ENCODE measurements around the gene SCD5. TPM values are rescaled to one million over a fixed set of nuclear protein-coding genes. Genes with fewer than 3 reads are reported as not detected.

Gene SCD5
- total RNA-seq, 2 experiments from 2014 or later, result 0.47 to 0.76 TPM

- Histone ChIP-seq H3K27ac (ENCODE audit: low read depth, low read length, poor library complexity, severe bottlenecking) (no peak overlapping the region), H3K79me2 (ENCODE audit: insufficient read depth, low read depth, low read length) (no peaks in the 10 kb centered on the region), H2AFZ (ENCODE audit: low read length) (no peak overlapping the region), H3K4me3 (ENCODE audit: low read depth, low read length, poor library complexity, severe bottlenecking) (no peak overlapping the region), H3K9me3 (ENCODE audit: low read length) (no peaks in the 10 kb centered on the region), H3K9me2 (ENCODE audit: insufficient read depth, low read length) (no peaks in the 10 kb centered on the region), H3K4me1 (ENCODE audit: insufficient read depth, low read length, poor library complexity, severe bottlenecking) (no peaks in the 10 kb centered on the region), H3K4me2 (ENCODE audit: low read length) (no peak overlapping the region), H4K20me1 (ENCODE audit: insufficient read depth, low read length) (no peaks in the 10 kb centered on the region), H3K36me3 (ENCODE audit: insufficient read depth, low read length) (no peaks in the 10 kb centered on the region)
- ChIA-PET POLR2A (no interaction called here), CTCF (ENCODE audit: unreplicated experiment) (no interaction called here)
- TF ChIP-seq CTCF (conservative IDR thresholded peaks at IDR 0.05; ENCODE audit: low read length) (no peak), EZH2phosphoT487 (IDR thresholded peaks at IDR 0.05; ENCODE audit: borderline replicate concordance, low read depth, low read length) (no peak)
- intact Hi-C loops (cut with micrococcal nuclease; ENCODE audit: unreplicated experiment), result no loop called here
- DNase-seq (ENCODE audit: low spot score), result no peak
- no TSS peak for BruUV-seq (replicated peaks)
These were observed 11.3 kb downstream of the SCD5 start for GRCh38 chr4:82787342-82787741.

- intact Hi-C loops (cut with micrococcal nuclease; ENCODE audit: unreplicated experiment), result no loop called here
- H3K4me2 ChIP-seq (ENCODE audit: low read length), result no peak overlapping the region
- BruUV-seq (replicated peaks), result no TSS peak
- H3K4me3 ChIP-seq (ENCODE audit: low read depth, low read length, poor library complexity, severe bottlenecking), result no peak overlapping the region
- ChIA-PET POLR2A (interaction anchor here (2.0 kb wide), 1 partner anchor 8 kb away, joined by 4 read pairs; no protein-coding TSS in a partner anchor), CTCF (ENCODE audit: unreplicated experiment) (no interaction called here)
- H4K20me1 ChIP-seq (ENCODE audit: insufficient read depth, low read length), result no peaks in the 10 kb centered on the region
- H3K9me2 ChIP-seq (ENCODE audit: insufficient read depth, low read length), result no peaks in the 10 kb centered on the region
- H3K36me3 ChIP-seq (ENCODE audit: insufficient read depth, low read length), result no peaks in the 10 kb centered on the region
- H2AFZ ChIP-seq (ENCODE audit: low read length), result no peak overlapping the region
- no peak for TF ChIP-seq EZH2phosphoT487 (IDR thresholded peaks at IDR 0.05; ENCODE audit: borderline replicate concordance, low read depth, low read length)
- TF ChIP-seq CTCF (conservative IDR thresholded peaks at IDR 0.05; ENCODE audit: low read length), result no peak
- H3K27ac ChIP-seq (ENCODE audit: low read depth, low read length, poor library complexity, severe bottlenecking), result no peak overlapping the region
- no peaks in the 10 kb centered on the region for H3K9me3 ChIP-seq (ENCODE audit: low read length)
- H3K4me1 ChIP-seq (ENCODE audit: insufficient read depth, low read length, poor library complexity, severe bottlenecking), result no peaks in the 10 kb centered on the region
- H3K79me2 ChIP-seq (ENCODE audit: insufficient read depth, low read depth, low read length), result no peaks in the 10 kb centered on the region
- DNase-seq (ENCODE audit: low spot score), result no peak
These were observed 11.8 kb downstream of the SCD5 start for GRCh38 chr4:82786828-82787227.

- POLR2A ChIA-PET, result interaction anchor here (0.6 to 2.0 kb wide), 7 partner anchors 9 to 811 kb away, joined by 3 to 4 read pairs (median 3); no protein-coding TSS in a partner anchor
- TF ChIP-seq EZH2phosphoT487 (IDR thresholded peaks at IDR 0.05; ENCODE audit: borderline replicate concordance, low read depth, low read length) (no peak), CTCF (conservative IDR thresholded peaks at IDR 0.05; ENCODE audit: low read length) (no peak)
- intact Hi-C loops (cut with micrococcal nuclease; ENCODE audit: unreplicated experiment), result no loop called here
- H3K27ac ChIP-seq (ENCODE audit: low read depth, low read length, poor library complexity, severe bottlenecking), result no peak overlapping the region
- no peak overlapping the region for H3K4me2 ChIP-seq (ENCODE audit: low read length)
- H3K4me3 ChIP-seq (ENCODE audit: low read depth, low read length, poor library complexity, severe bottlenecking), result no peak overlapping the region
- no TSS peak for BruUV-seq (replicated peaks)
- H3K4me1 ChIP-seq (ENCODE audit: insufficient read depth, low read length, poor library complexity, severe bottlenecking), result no peaks in the 10 kb centered on the region
- no peaks in the 10 kb centered on the region for H3K36me3 ChIP-seq (ENCODE audit: insufficient read depth, low read length)
- H2AFZ ChIP-seq (ENCODE audit: low read length), result no peak overlapping the region
- no peaks in the 10 kb centered on the region for H3K9me2 ChIP-seq (ENCODE audit: insufficient read depth, low read length)
- CTCF ChIA-PET (ENCODE audit: unreplicated experiment), result interaction anchor here (0.6 kb wide), 1 partner anchor 47 kb away, joined by 3 read pairs; no protein-coding TSS in a partner anchor
- no peak for DNase-seq (ENCODE audit: low spot score)
- H3K9me3 ChIP-seq (ENCODE audit: low read length), result no peaks in the 10 kb centered on the region
- no peaks in the 10 kb centered on the region for H3K79me2 ChIP-seq (ENCODE audit: insufficient read depth, low read depth, low read length)
- H4K20me1 ChIP-seq (ENCODE audit: insufficient read depth, low read length), result no peaks in the 10 kb centered on the region
These were observed 12.8 kb downstream of the SCD5 start for GRCh38 chr4:82785611-82786400.

Measured in OCI-LY7 (cell line).